Gastroesophageal sphincter (tissue), 3 donors: Measurements from ENCODE around the gene TSPAN32.
"Not testable (repeated sequence)": the region's sequence is repeated elsewhere in the genome, so short reads cannot be mapped to it uniquely, and the experiment has no call there.

Experiments used
- POLR2A ChIP-seq, 2 donors: fragments of 450-650 bp; IDR thresholded peaks; one replicate each; pipeline ENCODE4 v1.6.1; 2017; ENCODE audit warnings: antibody characterized with exemption in 2 of 2, mild to moderate bottlenecking in 2 of 2, moderate library complexity in 1 of 2
- POLR2AphosphoS5 ChIP-seq: sonication (generic); formaldehyde crosslinking; IDR thresholded peaks from one replicate; pipeline ENCODE4 v1.6.1; 2017; ENCODE audit warnings: antibody characterized with exemption
- TF ChIP-seq, protein P1 (sequence below), 4 experiments: fragments of 200-600 bp in 2 of 4; fragments of 450-650 bp in 2 of 4; sonication (generic) in 1 of 4; IDR thresholded peaks; one replicate each; pipeline ENCODE4 v1.5.1; 2017 to 2019; ENCODE audit warnings: antibody characterized with exemption in 4 of 4, mild to moderate bottlenecking in 2 of 4, moderate library complexity in 2 of 4

DNA sequence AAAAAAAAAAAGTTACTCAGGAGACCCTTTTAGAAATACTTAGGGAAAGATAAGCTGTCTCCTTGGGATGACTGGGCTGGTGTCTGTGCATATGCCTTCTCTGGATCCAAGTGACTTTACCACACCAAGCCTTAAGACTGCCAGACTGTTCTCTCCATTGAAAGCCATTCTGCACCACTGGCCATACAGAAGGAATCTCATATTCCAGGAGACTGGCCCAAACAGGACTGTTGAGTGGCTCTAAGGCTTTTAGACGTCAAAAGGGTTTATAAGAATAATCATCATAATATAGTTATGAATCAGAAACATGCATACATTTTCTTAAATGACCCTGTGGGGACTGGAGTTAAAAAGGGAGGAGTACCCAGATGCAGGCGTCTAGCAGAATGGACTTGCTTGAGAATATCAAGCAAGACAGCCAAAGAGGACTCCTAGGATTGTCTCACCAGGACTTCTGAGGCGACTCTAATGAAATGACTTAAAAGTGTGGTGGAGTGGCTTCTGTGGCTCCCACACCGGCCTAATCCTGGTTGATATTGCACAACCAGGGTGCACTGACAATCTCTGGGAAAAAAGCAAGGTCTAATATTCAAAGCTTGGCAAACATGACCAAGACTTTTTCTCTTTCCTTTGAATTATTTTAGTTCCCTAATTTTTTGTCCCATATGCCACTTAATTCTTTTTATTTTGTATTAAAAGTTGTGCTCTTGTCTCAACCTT is 31.8 kb downstream of the TSPAN32 start:
- TF ChIP-seq, protein P1, sequence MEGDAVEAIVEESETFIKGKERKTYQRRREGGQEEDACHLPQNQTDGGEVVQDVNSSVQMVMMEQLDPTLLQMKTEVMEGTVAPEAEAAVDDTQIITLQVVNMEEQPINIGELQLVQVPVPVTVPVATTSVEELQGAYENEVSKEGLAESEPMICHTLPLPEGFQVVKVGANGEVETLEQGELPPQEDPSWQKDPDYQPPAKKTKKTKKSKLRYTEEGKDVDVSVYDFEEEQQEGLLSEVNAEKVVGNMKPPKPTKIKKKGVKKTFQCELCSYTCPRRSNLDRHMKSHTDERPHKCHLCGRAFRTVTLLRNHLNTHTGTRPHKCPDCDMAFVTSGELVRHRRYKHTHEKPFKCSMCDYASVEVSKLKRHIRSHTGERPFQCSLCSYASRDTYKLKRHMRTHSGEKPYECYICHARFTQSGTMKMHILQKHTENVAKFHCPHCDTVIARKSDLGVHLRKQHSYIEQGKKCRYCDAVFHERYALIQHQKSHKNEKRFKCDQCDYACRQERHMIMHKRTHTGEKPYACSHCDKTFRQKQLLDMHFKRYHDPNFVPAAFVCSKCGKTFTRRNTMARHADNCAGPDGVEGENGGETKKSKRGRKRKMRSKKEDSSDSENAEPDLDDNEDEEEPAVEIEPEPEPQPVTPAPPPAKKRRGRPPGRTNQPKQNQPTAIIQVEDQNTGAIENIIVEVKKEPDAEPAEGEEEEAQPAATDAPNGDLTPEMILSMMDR (IDR thresholded peaks at IDR 0.05) = not testable (repeated sequence)
- TF ChIP-seq POLR2AphosphoS5; POLR2A (IDR thresholded peaks at IDR 0.05): not testable (repeated sequence)
